Suprapubic skin (tissue), 4 donors: Measurements from ENCODE around the gene DNAJC11. TPM values are rescaled to one million over a fixed set of nuclear protein-coding genes. Genes with fewer than 3 reads are reported as not detected.

ENCODE experiments used
- DNase-seq, 2 donors: peaks; one replicate each; pipeline ENCODE4 v3.0.0-alpha.2; 2019; ENCODE audit warnings: low spot score in 2 of 2
- H3K27ac ChIP-seq: fragments of 200-600 bp; sonication (generic); one replicate; pipeline ENCODE4 v1.5.1; 2019
- H3K27me3 ChIP-seq: fragments of 200-600 bp; sonication (generic); one replicate; pipeline ENCODE4 v1.5.1; 2019
- H3K36me3 ChIP-seq: fragments of 200-600 bp; sonication (generic); one replicate; pipeline ENCODE4 v1.5.1; 2019
- H3K4me1 ChIP-seq: fragments of 200-600 bp; sonication (generic); one replicate; pipeline ENCODE4 v1.5.1; 2019
- H3K4me3 ChIP-seq: fragments of 200-600 bp; sonication (generic); one replicate; pipeline ENCODE4 v1.5.1; 2019; ENCODE audit warnings: mild to moderate bottlenecking
- H3K9me3 ChIP-seq: fragments of 200-600 bp; sonication (generic); one replicate; pipeline ENCODE4 v1.5.1; 2019
- EP300 ChIP-seq: sonication (generic); formaldehyde crosslinking; IDR thresholded peaks from one replicate; pipeline ENCODE4 v1.6.1; 2017; ENCODE audit warnings: antibody characterized with exemption
- POLR2A ChIP-seq, 2 donors: fragments of 450-650 bp; IDR thresholded peaks; one replicate each; pipeline ENCODE4 v1.6.1; 2017; ENCODE audit warnings: antibody characterized with exemption in 2 of 2, mild to moderate bottlenecking in 2 of 2, moderate library complexity in 2 of 2
- POLR2AphosphoS5 ChIP-seq, 3 donors: sonication (generic); formaldehyde crosslinking; IDR thresholded peaks; one replicate each; pipeline ENCODE4 v1.6.1; 2017; ENCODE audit warnings: antibody characterized with exemption in 3 of 3
- WGBS: methylation state at CpG from one replicate; pipeline ENCODE4 v1.1.5; 2018; 5-methylcytosine and 5-hydroxymethylcytosine counted together
- total RNA-seq, 4 donors: library from RNA; depleted of rRNA; stranded (reverse); fragments of >200 nt; gene quantifications; one replicate each; pipeline ENCODE4 v1.1.0, GENCODE V29; 2016
- TF ChIP-seq, protein P1 (sequence below), 2 donors: fragments of 200-600 bp in 1 of 2; fragments of 450-650 bp in 1 of 2; sonication (generic) in 1 of 2; IDR thresholded peaks; one replicate each; pipeline ENCODE4 v1.5.1; 2016 to 2019; ENCODE audit warnings: antibody characterized with exemption in 2 of 2, mild to moderate bottlenecking in 1 of 2, moderate library complexity in 1 of 2

Gene DNAJC11
- total RNA-seq, 4 donors from 2014 or later: 22.9 to 53.0 (median 31.4) TPM

DNA sequence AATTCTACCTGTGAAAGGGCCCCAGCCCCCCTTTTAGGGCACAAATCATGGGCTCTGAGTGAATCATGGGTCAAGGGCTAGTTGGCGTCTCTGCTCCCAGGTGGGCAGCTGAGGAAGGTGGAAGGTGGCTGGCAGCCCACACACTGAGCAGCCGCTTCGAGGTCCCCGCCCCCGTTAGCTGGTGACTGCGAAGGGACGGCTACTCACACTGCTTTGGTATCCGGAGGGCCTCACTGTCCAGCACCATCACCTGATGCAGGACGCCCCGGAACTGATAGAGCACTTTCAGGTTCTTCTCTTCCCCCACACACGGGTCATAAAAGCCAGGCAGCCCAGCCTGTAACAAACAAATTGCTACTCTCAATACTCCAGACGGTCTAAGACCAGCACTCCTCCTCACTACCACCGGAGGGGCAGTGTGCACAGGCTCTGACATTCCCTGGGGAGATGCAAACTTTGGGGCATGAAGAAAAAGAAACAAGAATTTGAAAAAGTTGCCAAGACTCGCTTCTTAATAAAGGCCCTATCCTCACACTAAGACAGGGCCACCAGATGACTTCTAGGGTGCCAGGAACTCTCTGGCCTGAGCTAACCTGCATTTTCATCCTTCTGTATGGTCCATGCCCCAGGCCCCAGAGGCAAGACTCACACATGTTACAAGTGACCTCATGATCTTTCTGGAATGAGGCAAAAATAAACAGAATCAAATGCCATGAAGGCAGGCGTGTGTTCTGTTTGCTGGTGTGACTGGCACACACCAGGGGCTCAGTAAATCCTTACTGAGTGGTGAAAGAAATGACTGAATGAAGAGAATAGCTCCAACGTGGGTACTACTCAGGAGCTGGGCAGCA, 65.5 kb downstream of the DNAJC11 start:
- no peak overlapping the region for H3K27ac ChIP-seq
- H3K9me3 ChIP-seq: no peaks in the 10 kb centered on the region
- H3K27me3 ChIP-seq: no peaks in the 10 kb centered on the region
- WGBS: 83% methylated on average over 7 of the region's 16 CpGs
- no peak overlapping the region for H3K4me3 ChIP-seq
- no peak for DNase-seq
- no peak for TF ChIP-seq EP300
- TF ChIP-seq POLR2A (IDR thresholded peaks at IDR 0.05): no peak
- TF ChIP-seq POLR2AphosphoS5 (IDR thresholded peaks at IDR 0.05): no peak
- TF ChIP-seq, protein P1, sequence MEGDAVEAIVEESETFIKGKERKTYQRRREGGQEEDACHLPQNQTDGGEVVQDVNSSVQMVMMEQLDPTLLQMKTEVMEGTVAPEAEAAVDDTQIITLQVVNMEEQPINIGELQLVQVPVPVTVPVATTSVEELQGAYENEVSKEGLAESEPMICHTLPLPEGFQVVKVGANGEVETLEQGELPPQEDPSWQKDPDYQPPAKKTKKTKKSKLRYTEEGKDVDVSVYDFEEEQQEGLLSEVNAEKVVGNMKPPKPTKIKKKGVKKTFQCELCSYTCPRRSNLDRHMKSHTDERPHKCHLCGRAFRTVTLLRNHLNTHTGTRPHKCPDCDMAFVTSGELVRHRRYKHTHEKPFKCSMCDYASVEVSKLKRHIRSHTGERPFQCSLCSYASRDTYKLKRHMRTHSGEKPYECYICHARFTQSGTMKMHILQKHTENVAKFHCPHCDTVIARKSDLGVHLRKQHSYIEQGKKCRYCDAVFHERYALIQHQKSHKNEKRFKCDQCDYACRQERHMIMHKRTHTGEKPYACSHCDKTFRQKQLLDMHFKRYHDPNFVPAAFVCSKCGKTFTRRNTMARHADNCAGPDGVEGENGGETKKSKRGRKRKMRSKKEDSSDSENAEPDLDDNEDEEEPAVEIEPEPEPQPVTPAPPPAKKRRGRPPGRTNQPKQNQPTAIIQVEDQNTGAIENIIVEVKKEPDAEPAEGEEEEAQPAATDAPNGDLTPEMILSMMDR (IDR thresholded peaks at IDR 0.05): no peak
- peaks cover 5% of the 10 kb centered on the region for H3K4me1 ChIP-seq
- H3K36me3 ChIP-seq: peaks cover 83% of the 10 kb centered on the region

DNA sequence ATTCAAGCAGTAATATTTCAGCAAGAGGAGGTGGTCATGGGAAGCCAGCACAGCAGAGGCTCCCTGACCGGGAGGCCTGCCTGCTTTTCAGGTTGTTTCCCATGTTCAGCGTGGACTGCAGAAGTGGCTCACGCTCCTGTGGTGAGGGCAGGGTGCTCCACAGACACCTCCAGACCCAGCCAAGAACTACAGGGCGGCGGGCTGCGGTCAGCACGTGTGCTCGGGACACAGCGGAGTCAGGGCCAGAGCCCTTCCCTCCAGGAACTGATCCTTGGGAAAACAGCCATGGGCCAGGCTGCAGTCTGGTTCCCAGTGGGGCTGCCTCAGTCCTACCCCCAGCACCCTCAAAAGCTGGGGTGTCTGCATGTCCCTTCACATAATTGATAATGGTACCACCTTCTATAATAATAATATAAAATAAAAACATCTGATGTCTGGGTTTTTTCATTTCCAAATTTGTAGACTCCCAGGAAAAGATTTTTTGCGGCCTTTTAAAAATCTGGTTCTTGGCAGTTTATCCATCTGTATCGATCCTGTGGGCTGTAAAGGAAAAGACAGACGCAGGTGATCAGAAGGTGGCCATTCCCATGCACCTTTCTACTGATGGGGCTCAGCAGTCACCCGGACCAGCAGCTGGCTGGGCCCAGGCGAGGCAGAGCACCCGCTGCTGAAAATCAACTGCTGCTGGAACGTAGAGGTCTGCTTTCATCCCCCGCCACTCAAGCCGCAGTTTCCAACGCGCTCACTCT, 66.3 kb downstream of the DNAJC11 start:
- Histone ChIP-seq H3K27me3 (no peaks in the 10 kb centered on the region), H3K4me3 (no peak overlapping the region), H3K9me3 (no peaks in the 10 kb centered on the region), H3K4me1 (peaks cover 5% of the 10 kb centered on the region), H3K36me3 (peaks cover 83% of the 10 kb centered on the region), H3K27ac (no peak overlapping the region)
- DNase-seq: no peak
- no peak for TF ChIP-seq POLR2AphosphoS5 (IDR thresholded peaks at IDR 0.05)
- no peak for TF ChIP-seq POLR2A (IDR thresholded peaks at IDR 0.05)
- no peak for TF ChIP-seq EP300
- TF ChIP-seq, protein P1 (IDR thresholded peaks at IDR 0.05): no peak
- WGBS: 97% methylated on average over 11 of the region's 20 CpGs

DNA sequence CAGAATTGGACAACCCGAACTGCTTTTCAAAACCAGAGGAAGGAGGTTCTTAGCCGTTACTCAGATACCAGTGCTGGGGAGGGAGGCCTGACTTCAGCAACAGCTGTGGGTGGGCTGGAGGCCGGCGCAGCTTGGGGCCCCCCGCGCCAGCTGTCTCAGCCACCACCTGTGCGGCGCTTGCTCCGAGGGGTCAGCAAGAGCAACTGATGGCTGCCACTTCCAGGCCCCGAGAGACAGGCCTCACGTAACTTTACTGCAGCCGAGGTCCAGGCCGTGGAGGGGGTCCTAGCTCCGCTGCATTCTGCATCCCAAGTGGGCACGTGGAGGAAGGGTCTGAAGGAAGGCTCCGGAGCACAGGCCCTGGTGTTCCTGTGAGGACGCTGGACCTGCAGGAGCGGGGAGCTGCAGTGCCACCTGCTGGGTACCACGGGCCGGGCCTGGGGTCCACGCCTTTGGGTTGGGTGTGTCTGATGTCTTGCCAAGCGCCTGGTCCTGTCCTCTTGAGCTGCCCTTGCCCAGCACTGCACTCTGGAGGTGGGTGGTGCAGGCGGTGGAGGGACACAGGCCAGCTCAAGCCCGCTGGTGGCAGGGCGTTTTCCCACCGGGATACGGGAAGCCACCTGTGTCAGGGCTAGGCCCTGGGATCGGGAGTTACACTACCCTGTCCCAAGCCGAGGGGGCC, 67.1 kb downstream of the DNAJC11 start:
- no peaks in the 10 kb centered on the region for H3K9me3 ChIP-seq
- TF ChIP-seq, protein P1 (IDR thresholded peaks at IDR 0.05): peak in 1 of 2 donors; percentile 39
- no peak for TF ChIP-seq EP300

DNA sequence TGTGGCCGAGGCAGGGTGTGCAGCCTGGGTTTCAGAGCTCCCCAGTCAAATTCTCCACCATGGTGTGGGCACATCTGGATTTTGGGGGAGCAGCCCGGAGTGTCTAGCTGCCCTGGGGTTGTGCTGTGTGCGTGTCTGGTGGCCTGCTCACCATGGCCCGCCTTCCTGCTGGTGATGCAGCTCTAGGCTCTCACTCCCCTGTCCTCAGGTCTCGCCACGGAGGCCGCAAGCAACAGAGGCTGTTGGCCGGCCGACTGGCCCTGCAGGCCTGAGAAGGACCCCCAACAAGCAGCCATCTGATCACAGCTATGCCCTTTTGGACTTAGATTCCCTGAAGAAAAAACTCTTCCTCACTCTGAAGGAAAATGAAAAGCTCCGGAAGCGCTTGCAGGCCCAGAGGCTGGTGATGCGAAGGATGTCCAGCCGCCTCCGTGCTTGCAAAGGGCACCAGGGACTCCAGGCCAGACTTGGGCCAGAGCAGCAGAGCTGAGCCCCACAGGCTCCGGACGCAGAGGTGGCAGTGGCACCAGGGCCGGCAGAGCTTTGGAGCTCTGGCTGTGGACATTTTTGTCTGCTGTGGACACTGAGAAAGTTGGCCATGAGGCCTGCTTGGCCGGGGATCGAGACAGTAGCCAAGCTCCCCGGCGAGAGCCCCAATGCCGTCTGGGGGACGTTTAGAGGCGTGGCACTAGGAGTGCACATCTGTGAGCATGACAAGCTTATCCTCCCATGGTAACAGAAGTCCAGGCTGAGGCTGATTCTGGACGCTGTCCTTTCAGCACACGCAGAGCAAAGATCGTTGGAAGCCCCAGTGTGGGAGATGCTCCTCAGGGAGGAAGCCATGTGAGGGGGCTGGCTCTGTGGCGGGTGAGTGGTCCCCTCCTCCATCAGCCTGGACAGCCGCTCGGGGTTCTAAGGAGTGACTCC, 68.8 kb downstream of the DNAJC11 start:
- no peak for TF ChIP-seq POLR2A (IDR thresholded peaks at IDR 0.05)
- TF ChIP-seq, protein P1 (IDR thresholded peaks at IDR 0.05): no peak
- TF ChIP-seq POLR2AphosphoS5 (IDR thresholded peaks at IDR 0.05): no peak
- TF ChIP-seq EP300: no peak
- DNase-seq: no peak
- Histone ChIP-seq H3K36me3 (peaks cover 93% of the 10 kb centered on the region), H3K4me1 (peaks cover 3% of the 10 kb centered on the region), H3K27ac (no peak overlapping the region), H3K9me3 (no peaks in the 10 kb centered on the region), H3K4me3 (no peak overlapping the region), H3K27me3 (no peaks in the 10 kb centered on the region)
- 90% methylated on average over 19 of the region's 30 CpGs for WGBS

More for the DNA sequence above, 67.1 kb downstream of the DNAJC11 start:
- Histone ChIP-seq H3K4me1 (peaks cover 5% of the 10 kb centered on the region), H3K27ac (no peak overlapping the region), H3K27me3 (no peaks in the 10 kb centered on the region), H3K4me3 (no peak overlapping the region), H3K36me3 (peaks cover 83% of the 10 kb centered on the region)
- 80% methylated on average over 13 of the region's 29 CpGs for WGBS
- no peak for DNase-seq
